ENCODE measurements around the gene ALDH1A3.

Gene ALDH1A3

DNA sequence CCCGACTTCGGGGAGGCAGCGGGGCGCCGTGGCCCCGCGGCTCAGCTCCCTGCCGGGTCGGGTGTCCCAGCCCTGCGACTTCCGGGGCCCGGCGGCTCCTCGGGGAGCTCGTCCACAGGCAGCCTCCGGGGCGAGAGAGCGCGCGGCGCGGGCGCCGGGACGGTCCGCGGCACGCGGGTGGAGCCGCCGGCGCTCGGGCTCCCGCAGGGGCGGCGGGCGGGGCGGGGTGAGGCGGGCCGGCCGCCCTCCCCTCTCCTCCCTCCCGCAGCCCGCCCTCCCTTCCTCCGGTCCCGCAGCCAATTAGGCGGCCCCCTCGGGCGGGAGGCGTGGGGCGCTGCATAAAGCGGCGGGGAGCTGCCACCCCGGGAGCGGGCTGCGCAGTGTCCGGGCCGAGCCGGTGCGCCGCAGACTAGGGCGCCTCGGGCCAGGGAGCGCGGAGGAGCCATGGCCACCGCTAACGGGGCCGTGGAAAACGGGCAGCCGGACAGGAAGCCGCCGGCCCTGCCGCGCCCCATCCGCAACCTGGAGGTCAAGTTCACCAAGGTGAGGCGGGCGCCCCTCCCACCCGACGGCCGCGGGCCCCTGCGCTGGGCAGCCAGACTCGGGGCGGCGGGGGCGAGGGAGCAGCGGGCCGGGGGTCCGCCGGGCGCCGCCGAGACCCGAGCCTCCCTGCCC, at the start of gene ALDH1A3:
Gene ALDH1A3 (plus strand): TSS at position 368 of the 675 bp plus-strand sequence. CDS start 77 bp downstream, at position 445.
- peaks cover 3% of the 10 kb centered on the region for H3K4me1 ChIP-seq (ENCODE audit: control insufficient read depth, insufficient read depth, low read length)
- ChIA-PET POLR2A (interaction anchor here (0.6 to 1.3 kb wide), 3 partner anchors 39 to 357 kb away, joined by 3 to 6 read pairs (median 6); no protein-coding TSS in a partner anchor), CTCF (interaction anchor here (1.9 to 3.3 kb wide), 2 partner anchors 15 to 128 kb away, joined by 7 to 13 read pairs; no protein-coding TSS in a partner anchor)
- peak within 1 kb of the TSS; percentile 52 for H3K4me3 ChIP-seq (ENCODE audit: low read depth, low read length)
- H3K27ac ChIP-seq (ENCODE audit: extremely low read depth, low read depth, low read length) = peak within 1 kb of the TSS; percentile 63; the same call in 1 of the 2 replicates
- H3K36me3 ChIP-seq (ENCODE audit: control insufficient read depth in 2 of 2, insufficient read depth in 1 of 2, low read length in 2 of 2) = no peaks in the 10 kb centered on the region
- no peaks in the 10 kb centered on the region for H3K9me3 ChIP-seq (ENCODE audit: control insufficient read depth, insufficient read depth, low read depth, low read length)
- TF ChIP-seq, protein P1, sequence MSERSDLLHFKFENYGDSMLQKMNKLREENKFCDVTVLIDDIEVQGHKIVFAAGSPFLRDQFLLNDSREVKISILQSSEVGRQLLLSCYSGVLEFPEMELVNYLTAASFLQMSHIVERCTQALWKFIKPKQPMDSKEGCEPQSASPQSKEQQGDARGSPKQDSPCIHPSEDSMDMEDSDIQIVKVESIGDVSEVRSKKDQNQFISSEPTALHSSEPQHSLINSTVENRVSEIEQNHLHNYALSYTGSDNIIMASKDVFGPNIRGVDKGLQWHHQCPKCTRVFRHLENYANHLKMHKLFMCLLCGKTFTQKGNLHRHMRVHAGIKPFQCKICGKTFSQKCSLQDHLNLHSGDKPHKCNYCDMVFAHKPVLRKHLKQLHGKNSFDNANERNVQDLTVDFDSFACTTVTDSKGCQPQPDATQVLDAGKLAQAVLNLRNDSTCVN (tag by site-specific recombination; optimal IDR thresholded peaks at IDR 0.05) = peak; percentile 53
- TF ChIP-seq, protein P2, sequence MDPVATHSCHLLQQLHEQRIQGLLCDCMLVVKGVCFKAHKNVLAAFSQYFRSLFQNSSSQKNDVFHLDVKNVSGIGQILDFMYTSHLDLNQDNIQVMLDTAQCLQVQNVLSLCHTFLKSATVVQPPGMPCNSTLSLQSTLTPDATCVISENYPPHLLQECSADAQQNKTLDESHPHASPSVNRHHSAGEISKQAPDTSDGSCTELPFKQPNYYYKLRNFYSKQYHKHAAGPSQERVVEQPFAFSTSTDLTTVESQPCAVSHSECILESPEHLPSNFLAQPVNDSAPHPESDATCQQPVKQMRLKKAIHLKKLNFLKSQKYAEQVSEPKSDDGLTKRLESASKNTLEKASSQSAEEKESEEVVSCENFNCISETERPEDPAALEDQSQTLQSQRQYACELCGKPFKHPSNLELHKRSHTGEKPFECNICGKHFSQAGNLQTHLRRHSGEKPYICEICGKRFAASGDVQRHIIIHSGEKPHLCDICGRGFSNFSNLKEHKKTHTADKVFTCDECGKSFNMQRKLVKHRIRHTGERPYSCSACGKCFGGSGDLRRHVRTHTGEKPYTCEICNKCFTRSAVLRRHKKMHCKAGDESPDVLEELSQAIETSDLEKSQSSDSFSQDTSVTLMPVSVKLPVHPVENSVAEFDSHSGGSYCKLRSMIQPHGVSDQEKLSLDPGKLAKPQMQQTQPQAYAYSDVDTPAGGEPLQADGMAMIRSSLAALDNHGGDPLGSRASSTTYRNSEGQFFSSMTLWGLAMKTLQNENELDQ (tag by site-specific recombination; IDR thresholded peaks at IDR 0.05; ENCODE audit: low read depth) = no peak
- TF ChIP-seq, protein P3, sequence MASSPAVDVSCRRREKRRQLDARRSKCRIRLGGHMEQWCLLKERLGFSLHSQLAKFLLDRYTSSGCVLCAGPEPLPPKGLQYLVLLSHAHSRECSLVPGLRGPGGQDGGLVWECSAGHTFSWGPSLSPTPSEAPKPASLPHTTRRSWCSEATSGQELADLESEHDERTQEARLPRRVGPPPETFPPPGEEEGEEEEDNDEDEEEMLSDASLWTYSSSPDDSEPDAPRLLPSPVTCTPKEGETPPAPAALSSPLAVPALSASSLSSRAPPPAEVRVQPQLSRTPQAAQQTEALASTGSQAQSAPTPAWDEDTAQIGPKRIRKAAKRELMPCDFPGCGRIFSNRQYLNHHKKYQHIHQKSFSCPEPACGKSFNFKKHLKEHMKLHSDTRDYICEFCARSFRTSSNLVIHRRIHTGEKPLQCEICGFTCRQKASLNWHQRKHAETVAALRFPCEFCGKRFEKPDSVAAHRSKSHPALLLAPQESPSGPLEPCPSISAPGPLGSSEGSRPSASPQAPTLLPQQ (tag by site-specific recombination; IDR thresholded peaks at IDR 0.05) = 0 out of 2 replicates have a peak, but pooled peaks have one; percentile 15
- no peak for TF ChIP-seq RBAK (tag by site-specific recombination; IDR thresholded peaks at IDR 0.05)
- TF ChIP-seq ZNF138 (tag by site-specific recombination; IDR thresholded peaks at IDR 0.05; ENCODE audit: borderline replicate concordance) = no peak
- TF ChIP-seq ZNF223 (tag by site-specific recombination; IDR thresholded peaks at IDR 0.05) = no peak
- TF ChIP-seq, protein P4, sequence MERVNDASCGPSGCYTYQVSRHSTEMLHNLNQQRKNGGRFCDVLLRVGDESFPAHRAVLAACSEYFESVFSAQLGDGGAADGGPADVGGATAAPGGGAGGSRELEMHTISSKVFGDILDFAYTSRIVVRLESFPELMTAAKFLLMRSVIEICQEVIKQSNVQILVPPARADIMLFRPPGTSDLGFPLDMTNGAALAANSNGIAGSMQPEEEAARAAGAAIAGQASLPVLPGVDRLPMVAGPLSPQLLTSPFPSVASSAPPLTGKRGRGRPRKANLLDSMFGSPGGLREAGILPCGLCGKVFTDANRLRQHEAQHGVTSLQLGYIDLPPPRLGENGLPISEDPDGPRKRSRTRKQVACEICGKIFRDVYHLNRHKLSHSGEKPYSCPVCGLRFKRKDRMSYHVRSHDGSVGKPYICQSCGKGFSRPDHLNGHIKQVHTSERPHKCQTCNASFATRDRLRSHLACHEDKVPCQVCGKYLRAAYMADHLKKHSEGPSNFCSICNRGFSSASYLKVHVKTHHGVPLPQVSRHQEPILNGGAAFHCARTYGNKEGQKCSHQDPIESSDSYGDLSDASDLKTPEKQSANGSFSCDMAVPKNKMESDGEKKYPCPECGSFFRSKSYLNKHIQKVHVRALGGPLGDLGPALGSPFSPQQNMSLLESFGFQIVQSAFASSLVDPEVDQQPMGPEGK (tag by site-specific recombination; IDR thresholded peaks at IDR 0.05) = no peak
- no peak for TF ChIP-seq ZNF394 (tag by site-specific recombination; IDR thresholded peaks at IDR 0.05; ENCODE audit: borderline replicate concordance)
- TF ChIP-seq ZNF623 (tag by site-specific recombination; IDR thresholded peaks at IDR 0.05) = no peak
- no peak for TF ChIP-seq ZNF211 (tag by site-specific recombination; IDR thresholded peaks at IDR 0.05; ENCODE audit: low read depth)
- no peak for TF ChIP-seq ZNF48 (tag by site-specific recombination; IDR thresholded peaks at IDR 0.05)
- TF ChIP-seq GFI1B (tag by site-specific recombination; IDR thresholded peaks at IDR 0.05) = no peak
- TF ChIP-seq EGR2 (tag by site-specific recombination; IDR thresholded peaks at IDR 0.05; ENCODE audit: low read depth) = no peak
- no peak for TF ChIP-seq ZNF777 (tag by site-specific recombination; IDR thresholded peaks at IDR 0.05; ENCODE audit: borderline replicate concordance)
- TF ChIP-seq, protein P5, sequence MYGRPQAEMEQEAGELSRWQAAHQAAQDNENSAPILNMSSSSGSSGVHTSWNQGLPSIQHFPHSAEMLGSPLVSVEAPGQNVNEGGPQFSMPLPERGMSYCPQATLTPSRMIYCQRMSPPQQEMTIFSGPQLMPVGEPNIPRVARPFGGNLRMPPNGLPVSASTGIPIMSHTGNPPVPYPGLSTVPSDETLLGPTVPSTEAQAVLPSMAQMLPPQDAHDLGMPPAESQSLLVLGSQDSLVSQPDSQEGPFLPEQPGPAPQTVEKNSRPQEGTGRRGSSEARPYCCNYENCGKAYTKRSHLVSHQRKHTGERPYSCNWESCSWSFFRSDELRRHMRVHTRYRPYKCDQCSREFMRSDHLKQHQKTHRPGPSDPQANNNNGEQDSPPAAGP (tag by site-specific recombination; IDR thresholded peaks at IDR 0.05) = 0 out of 2 replicates have a peak, but pooled peaks have one; percentile 21
- peak; percentile 43 for TF ChIP-seq SP3 (tag by site-specific recombination; IDR thresholded peaks at IDR 0.05)
- TF ChIP-seq, protein P6, sequence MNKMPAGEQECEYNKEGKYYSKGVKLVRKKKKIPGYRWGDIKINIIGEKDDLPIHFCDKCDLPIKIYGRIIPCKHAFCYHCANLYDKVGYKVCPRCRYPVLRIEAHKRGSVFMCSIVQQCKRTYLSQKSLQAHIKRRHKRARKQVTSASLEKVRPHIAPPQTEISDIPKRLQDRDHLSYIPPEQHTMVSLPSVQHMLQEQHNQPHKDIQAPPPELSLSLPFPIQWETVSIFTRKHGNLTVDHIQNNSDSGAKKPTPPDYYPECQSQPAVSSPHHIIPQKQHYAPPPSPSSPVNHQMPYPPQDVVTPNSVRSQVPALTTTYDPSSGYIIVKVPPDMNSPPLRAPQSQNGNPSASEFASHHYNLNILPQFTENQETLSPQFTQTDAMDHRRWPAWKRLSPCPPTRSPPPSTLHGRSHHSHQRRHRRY (tag by site-specific recombination; IDR thresholded peaks at IDR 0.05) = no peak
- TF ChIP-seq GLIS2 (tag by site-specific recombination; IDR thresholded peaks at IDR 0.05) = peak; percentile 50
- TF ChIP-seq ZBTB8A (tag by site-specific recombination; IDR thresholded peaks at IDR 0.05) = peak; percentile 42; the same call in 1 of the 2 replicates
- TF ChIP-seq ZNF132 (tag by site-specific recombination; IDR thresholded peaks at IDR 0.05; ENCODE audit: borderline replicate concordance) = no peak
- TF ChIP-seq, protein P7, sequence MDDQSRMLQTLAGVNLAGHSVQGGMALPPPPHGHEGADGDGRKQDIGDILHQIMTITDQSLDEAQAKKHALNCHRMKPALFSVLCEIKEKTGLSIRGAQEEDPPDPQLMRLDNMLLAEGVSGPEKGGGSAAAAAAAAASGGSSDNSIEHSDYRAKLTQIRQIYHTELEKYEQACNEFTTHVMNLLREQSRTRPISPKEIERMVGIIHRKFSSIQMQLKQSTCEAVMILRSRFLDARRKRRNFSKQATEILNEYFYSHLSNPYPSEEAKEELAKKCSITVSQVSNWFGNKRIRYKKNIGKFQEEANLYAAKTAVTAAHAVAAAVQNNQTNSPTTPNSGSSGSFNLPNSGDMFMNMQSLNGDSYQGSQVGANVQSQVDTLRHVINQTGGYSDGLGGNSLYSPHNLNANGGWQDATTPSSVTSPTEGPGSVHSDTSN (CRISPR knock-in tag; IDR thresholded peaks at IDR 0.05) = 0 out of 2 replicates have a peak, but pooled peaks have one; percentile 38
- TF ChIP-seq ZIC2 (tag by site-specific recombination; IDR thresholded peaks at IDR 0.05) = peak; percentile 73
